ENCODE data around the gene HOXC13.

GRCh38 chr12:53972152-53972702 lies 33.6 kb downstream of the HOXC13 start:
- TF ChIP-seq POLR2AphosphoS5 (IDR thresholded peaks at IDR 0.05) (no peak), CTCF (IDR thresholded peaks at IDR 0.05) (no peak), POLR2A (IDR thresholded peaks at IDR 0.05; ENCODE audit: low read depth) (no peak)
